SK-N-SH (cell line): ENCODE measurements around the gene DDA1. TPM values are rescaled to one million over a fixed set of nuclear protein-coding genes. Genes with fewer than 3 reads are reported as not detected.

ENCODE experiments used
- polyA plus RNA-seq, 3 experiments: library from polyadenylated mRNA; depleted of rRNA; stranded (reverse); fragments of >200 nt; gene quantifications; 2 replicates each; pipeline ENCODE4 v1.2.3, GENCODE V29; 2012

DDA1 gene
- polyA plus RNA-seq, 1 of the 3 experiments (the other 2 are of a cell fraction) = 135 TPM

Other genes with a start within 250 kb of the DDA1 start
- gene HAUS8, start 234.1 kb upstream of the DDA1 start, polyA plus RNA-seq (2012; rRNA removed) = 7.4 and 9.6 TPM in 2 replicates
- 28.4 and 37.6 TPM in 2 replicates for gene MYO9B, start 233.8 kb upstream of the DDA1 start, polyA plus RNA-seq (2012; rRNA removed)
- 63.9 and 81.8 TPM in 2 replicates for gene USE1, start 94.2 kb upstream of the DDA1 start, polyA plus RNA-seq (2012; rRNA removed)
- gene OCEL1, start 83.3 kb upstream of the DDA1 start, polyA plus RNA-seq (2012; rRNA removed) = 9.1 and 9.8 TPM in 2 replicates
- 31.7 and 37.3 TPM in 2 replicates for gene NR2F6, start 63.6 kb upstream of the DDA1 start, polyA plus RNA-seq (2012; rRNA removed)
- gene USHBP1, start 44.8 kb upstream of the DDA1 start, polyA plus RNA-seq (2012; rRNA removed) = 0.03 and 0.05 TPM in 2 replicates
- 192 TPM in 2 replicates for gene BABAM1, start 42.1 kb upstream of the DDA1 start, polyA plus RNA-seq (2012; rRNA removed)
- 2.2 and 2.6 TPM in 2 replicates for gene ANKLE1, start 27.7 kb upstream of the DDA1 start, polyA plus RNA-seq (2012; rRNA removed)
- 10.6 and 11.1 TPM in 2 replicates for gene ABHD8, start 6.1 kb upstream of the DDA1 start, polyA plus RNA-seq (2012; rRNA removed)
- gene MRPL34, start 3.7 kb upstream of the DDA1 start, polyA plus RNA-seq (2012; rRNA removed) = 61.4 and 72.9 TPM in 2 replicates
- 5.0 and 7.8 TPM in 2 replicates for gene ANO8, start 25.3 kb downstream of the DDA1 start, polyA plus RNA-seq (2012; rRNA removed)
- 21.6 and 22.4 TPM in 2 replicates for gene GTPBP3, start 28.0 kb downstream of the DDA1 start, polyA plus RNA-seq (2012; rRNA removed)
- not detected in 2 replicates for gene PLVAP, start 67.8 kb downstream of the DDA1 start, polyA plus RNA-seq (2012; rRNA removed)
- gene CCDC194, start 84.6 kb downstream of the DDA1 start, polyA plus RNA-seq (2012; rRNA removed) = not detected in 2 replicates
- gene BST2, start 96.1 kb downstream of the DDA1 start, polyA plus RNA-seq (2012; rRNA removed) = 5.7 and 5.9 TPM in 2 replicates
- 63.0 and 63.9 TPM in 2 replicates for gene MVB12A, start 110.5 kb downstream of the DDA1 start, polyA plus RNA-seq (2012; rRNA removed)
- gene TMEM221, start 139.1 kb downstream of the DDA1 start, polyA plus RNA-seq (2012; rRNA removed) = 0.41 and 0.62 TPM in 2 replicates
- gene NXNL1, start 151.4 kb downstream of the DDA1 start, polyA plus RNA-seq (2012; rRNA removed) = not detected in 2 replicates
- gene SLC27A1, start 161.0 kb downstream of the DDA1 start, polyA plus RNA-seq (2012; rRNA removed) = 15.0 and 16.8 TPM in 2 replicates
- gene PGLS, start 202.1 kb downstream of the DDA1 start, polyA plus RNA-seq (2012; rRNA removed) = 59.9 and 73.3 TPM in 2 replicates
- 75.9 and 83.8 TPM in 2 replicates for gene COLGALT1, start 246.1 kb downstream of the DDA1 start, polyA plus RNA-seq (2012; rRNA removed)